ENCODE measurements around the gene COL2A1.

Gene COL2A1

DNA sequence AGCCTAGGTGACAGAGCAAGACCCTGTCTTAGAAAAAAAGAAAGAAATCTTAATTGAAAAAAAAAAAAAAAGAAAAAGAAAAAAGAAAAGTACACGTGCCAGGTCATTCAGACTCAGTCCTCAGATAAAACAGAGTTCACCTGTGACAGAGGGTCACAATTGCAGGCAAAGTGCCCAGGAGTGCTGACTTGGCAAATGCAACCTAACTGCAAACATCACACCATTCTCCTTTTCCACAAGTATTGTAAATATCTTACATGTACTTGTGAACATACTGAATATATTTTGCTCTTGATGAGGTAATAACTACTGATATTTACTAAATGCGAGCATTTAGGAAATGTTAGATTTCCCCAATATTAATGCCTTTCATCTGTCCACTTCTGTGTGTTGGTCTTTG lies 9.0 kb upstream of the COL2A1 start:
- H3K9me3 ChIP-seq = no peaks in the 10 kb centered on the region
- H3K36me3 ChIP-seq (replicated peaks) = no peaks in the 10 kb centered on the region
- no peak for DNase-seq (ENCODE audit: low spot score in 2 of 2)
- peaks cover 2% of the 10 kb centered on the region; the same call in 1 of the 2 replicates for H3K27me3 ChIP-seq (ENCODE audit: low read depth)
- H3K4me1 ChIP-seq = no peaks in the 10 kb centered on the region
- in situ Hi-C loops (cut with MboI; ENCODE audit: low sequenced_read_pairs) = no loop called here
- no peak overlapping the region for H3K4me3 ChIP-seq

DNA sequence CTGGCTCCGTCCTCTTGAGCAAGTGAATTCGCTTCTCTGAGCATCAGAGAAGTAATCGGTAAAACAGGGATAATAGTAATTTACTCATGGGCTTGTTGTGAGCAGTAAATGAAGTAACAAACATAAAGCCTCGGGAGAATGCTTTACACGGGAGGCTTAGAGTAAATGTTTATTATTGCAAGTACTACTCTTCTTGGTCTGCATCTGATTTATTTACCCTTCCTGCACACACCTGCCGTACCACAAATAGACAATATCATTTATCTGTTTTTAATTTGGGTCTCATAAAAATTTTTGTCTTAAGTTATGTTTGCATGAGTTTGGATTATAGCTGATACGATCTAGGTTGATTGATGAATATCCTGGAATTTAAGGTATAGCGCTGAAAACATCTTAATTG lies 7.8 kb upstream of the COL2A1 start:
- in situ Hi-C loops (cut with MboI; ENCODE audit: low sequenced_read_pairs) = no loop called here
- no peak overlapping the region for H3K4me3 ChIP-seq
- H3K4me1 ChIP-seq = no peaks in the 10 kb centered on the region
- H3K27me3 ChIP-seq (ENCODE audit: low read depth) = peaks cover 2% of the 10 kb centered on the region; the same call in 1 of the 2 replicates
- no peak for DNase-seq (ENCODE audit: low spot score in 2 of 2)
- H3K9me3 ChIP-seq = no peaks in the 10 kb centered on the region
- H3K36me3 ChIP-seq (replicated peaks) = no peaks in the 10 kb centered on the region

- no peak for DNase-seq (ENCODE audit: low spot score in 2 of 2)
- H3K9me3 ChIP-seq = no peaks in the 10 kb centered on the region
- no peak overlapping the region for H3K4me3 ChIP-seq
- in situ Hi-C loops (cut with MboI; ENCODE audit: low sequenced_read_pairs) = no loop called here
- no peaks in the 10 kb centered on the region for H3K4me1 ChIP-seq
- no peaks in the 10 kb centered on the region for H3K36me3 ChIP-seq (replicated peaks)
- H3K27me3 ChIP-seq (ENCODE audit: low read depth) = peaks cover 2% of the 10 kb centered on the region; the same call in 1 of the 2 replicates
Observed at GRCh38 chr12:48010366-48010970, 6.2 kb upstream of the COL2A1 start.

DNA sequence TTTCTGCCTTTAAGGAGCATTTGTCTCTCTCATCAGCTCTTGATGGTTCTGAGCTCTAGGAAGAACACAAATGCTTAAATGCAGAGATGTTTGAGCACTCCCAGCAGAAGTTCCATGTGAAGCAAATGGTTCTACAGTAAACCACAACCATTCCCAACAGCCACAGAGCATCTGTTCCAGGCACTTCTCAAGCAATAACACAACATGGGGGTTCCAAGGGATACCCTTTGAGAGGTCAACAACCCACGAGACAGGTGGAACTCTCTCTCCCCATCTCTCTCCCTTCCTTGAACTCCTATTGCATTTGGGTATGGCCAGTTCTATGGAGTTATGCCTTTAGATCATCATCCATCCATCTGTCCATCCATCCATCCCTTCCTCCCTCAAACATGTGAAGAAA lies 5.2 kb upstream of the COL2A1 start:
- H3K4me3 ChIP-seq = no peak overlapping the region
- in situ Hi-C loops (cut with MboI; ENCODE audit: low sequenced_read_pairs) = no loop called here
- peaks cover 2% of the 10 kb centered on the region; the same call in 1 of the 2 replicates for H3K27me3 ChIP-seq (ENCODE audit: low read depth)
- H3K9me3 ChIP-seq = no peaks in the 10 kb centered on the region
- H3K4me1 ChIP-seq = peaks cover 7% of the 10 kb centered on the region
- DNase-seq (ENCODE audit: low spot score in 2 of 2) = no peak
- no peaks in the 10 kb centered on the region for H3K36me3 ChIP-seq (replicated peaks)

DNA sequence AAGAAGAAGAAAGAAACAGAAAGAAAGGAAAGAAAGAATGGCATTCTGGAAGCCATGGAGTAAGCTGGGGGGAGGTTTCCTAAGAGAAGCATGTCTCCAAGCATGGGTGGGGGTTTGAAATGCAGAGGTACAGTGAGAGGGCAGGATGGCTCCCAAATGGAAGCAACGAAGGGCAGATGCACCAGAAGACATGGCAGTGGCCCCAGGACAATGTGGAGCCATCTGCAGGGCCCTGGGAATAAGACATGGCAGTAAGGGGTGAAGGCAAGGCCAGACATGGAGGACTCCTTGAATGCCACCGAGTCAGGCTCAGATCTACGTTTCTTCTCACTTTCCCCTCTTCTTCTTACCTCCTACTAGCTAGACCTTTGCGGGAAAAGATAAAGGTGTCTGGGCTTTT lies 4.7 kb upstream of the COL2A1 start:
- no peak for DNase-seq (ENCODE audit: low spot score in 2 of 2)
- H3K9me3 ChIP-seq = no peaks in the 10 kb centered on the region
- in situ Hi-C loops (cut with MboI; ENCODE audit: low sequenced_read_pairs) = no loop called here
- peaks cover 2% of the 10 kb centered on the region; the same call in 1 of the 2 replicates for H3K27me3 ChIP-seq (ENCODE audit: low read depth)
- H3K4me3 ChIP-seq = no peak overlapping the region
- H3K36me3 ChIP-seq (replicated peaks) = no peaks in the 10 kb centered on the region
- H3K4me1 ChIP-seq = peaks cover 7% of the 10 kb centered on the region

DNA sequence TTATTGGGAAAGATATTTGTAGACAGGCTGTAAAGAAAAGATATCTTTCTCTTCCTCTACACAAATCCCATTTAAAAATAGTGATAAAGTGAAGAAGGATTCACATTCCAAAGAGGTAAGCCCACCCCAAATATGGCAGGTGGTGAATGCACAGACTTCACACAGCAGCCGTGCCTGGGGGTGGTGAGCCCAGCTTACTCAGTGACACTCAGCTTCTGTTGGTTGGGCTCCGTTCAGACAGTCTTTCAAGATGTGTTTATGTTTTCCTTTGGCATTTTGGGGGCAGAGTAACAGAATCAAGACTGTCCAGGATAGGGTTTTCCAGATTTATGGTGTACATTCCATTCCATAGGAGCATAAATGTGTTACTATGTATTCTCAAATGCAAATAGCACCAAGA lies 4.1 kb upstream of the COL2A1 start:
- no peaks in the 10 kb centered on the region for H3K36me3 ChIP-seq (replicated peaks)
- H3K4me3 ChIP-seq = no peak overlapping the region
- H3K9me3 ChIP-seq = no peaks in the 10 kb centered on the region
- DNase-seq (ENCODE audit: low spot score in 2 of 2) = no peak
- H3K27me3 ChIP-seq (ENCODE audit: low read depth) = peaks cover 2% of the 10 kb centered on the region; the same call in 1 of the 2 replicates
- in situ Hi-C loops (cut with MboI; ENCODE audit: low sequenced_read_pairs) = no loop called here
- H3K4me1 ChIP-seq = peaks cover 7% of the 10 kb centered on the region

- Histone ChIP-seq H3K36me3 (replicated peaks) (no peaks in the 10 kb centered on the region), H3K9me3 (no peaks in the 10 kb centered on the region), H3K4me1 (peaks cover 18% of the 10 kb centered on the region), H3K27me3 (ENCODE audit: low read depth) (no peaks in the 10 kb centered on the region), H3K4me3 (no peak overlapping the region)
- no peak for DNase-seq (ENCODE audit: low spot score in 2 of 2)
- in situ Hi-C loops (cut with MboI; ENCODE audit: low sequenced_read_pairs) = no loop called here
Observed at GRCh38 chr12:48007206-48007605, 2.9 kb upstream of the COL2A1 start.

DNA sequence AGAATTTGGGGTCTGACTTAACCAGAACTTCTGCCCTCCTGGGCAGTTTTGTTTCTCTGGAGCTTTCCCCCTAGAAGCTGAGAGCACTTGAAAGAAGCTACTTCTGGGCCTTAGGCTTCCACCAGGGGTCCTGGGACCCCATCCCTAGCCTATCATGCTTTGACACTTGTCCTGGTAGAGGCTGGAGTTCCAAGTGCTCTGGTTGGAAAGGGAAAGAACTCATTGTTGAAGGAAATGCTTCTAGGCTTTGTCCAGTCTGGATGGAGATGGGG lies 1.4 kb upstream of the COL2A1 start:
- Histone ChIP-seq H3K27me3 (ENCODE audit: low read depth) (no peaks in the 10 kb centered on the region), H3K4me3 (no peak overlapping the region), H3K36me3 (replicated peaks) (no peaks in the 10 kb centered on the region), H3K4me1 (peaks cover 24% of the 10 kb centered on the region), H3K9me3 (no peaks in the 10 kb centered on the region)
- in situ Hi-C loops (cut with MboI; ENCODE audit: low sequenced_read_pairs) = no loop called here
- DNase-seq (ENCODE audit: low spot score in 2 of 2) = no peak

DNA sequence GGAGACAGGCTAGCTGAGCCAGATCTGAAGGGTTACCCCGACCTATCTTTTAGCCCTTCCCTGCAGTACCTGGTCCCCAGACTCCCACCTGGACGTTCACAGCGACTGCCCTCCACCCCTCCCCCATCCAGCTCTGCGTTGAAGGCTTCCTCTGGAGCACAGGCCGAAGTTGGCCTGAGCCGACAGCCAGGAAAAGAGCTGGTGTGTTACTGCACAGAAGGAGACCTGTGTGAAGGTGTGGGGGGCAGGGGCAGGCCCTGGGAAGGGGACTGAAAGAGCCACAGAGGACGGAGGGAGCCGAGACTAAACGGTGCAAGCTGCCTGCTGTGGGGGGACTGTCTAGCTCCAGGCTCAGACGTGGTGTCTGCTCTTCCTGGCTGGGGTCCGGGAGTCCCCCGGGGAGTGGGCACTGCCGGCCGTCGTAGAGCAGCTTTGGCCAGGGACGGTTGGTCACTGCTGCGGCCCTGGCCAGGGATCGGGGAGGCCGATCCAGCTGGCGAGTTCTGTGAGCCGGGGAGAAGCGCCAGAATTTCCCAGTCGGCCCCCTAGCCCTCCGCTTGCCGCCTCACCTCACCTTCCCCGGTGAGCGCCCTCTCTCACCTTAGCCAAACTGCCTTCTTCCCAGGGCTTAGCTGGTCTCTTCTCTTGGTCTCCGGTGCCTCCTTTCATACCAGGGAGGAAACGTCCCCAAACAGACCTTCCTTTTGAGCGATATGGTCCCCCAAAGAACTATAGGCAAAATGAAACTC lies 899 bp upstream of the COL2A1 start:
- in situ Hi-C loops (cut with MboI; ENCODE audit: low sequenced_read_pairs) = no loop called here
- Histone ChIP-seq H3K9me3 (no peaks in the 10 kb centered on the region), H3K4me3 (peak overlapping the region; percentile 63), H3K4me1 (peaks cover 26% of the 10 kb centered on the region), H3K27me3 (ENCODE audit: low read depth) (no peaks in the 10 kb centered on the region), H3K36me3 (replicated peaks) (no peaks in the 10 kb centered on the region)
- DNase-seq (ENCODE audit: low spot score in 2 of 2) = no peak

GRCh38 chr12:48003226-48004052 lies 837 bp downstream of the COL2A1 start:
- Histone ChIP-seq H3K27me3 (ENCODE audit: low read depth) (no peaks in the 10 kb centered on the region), H3K4me3 (peak overlapping the region; percentile 63), H3K4me1 (peaks cover 26% of the 10 kb centered on the region), H3K9me3 (no peaks in the 10 kb centered on the region), H3K36me3 (replicated peaks) (peaks cover 9% of the 10 kb centered on the region; the same call in 1 of the 2 replicates)
- peak; percentile 36 to 66 for DNase-seq (ENCODE audit: low spot score in 2 of 2)
- in situ Hi-C loops (cut with MboI; ENCODE audit: low sequenced_read_pairs) = no loop called here

DNA sequence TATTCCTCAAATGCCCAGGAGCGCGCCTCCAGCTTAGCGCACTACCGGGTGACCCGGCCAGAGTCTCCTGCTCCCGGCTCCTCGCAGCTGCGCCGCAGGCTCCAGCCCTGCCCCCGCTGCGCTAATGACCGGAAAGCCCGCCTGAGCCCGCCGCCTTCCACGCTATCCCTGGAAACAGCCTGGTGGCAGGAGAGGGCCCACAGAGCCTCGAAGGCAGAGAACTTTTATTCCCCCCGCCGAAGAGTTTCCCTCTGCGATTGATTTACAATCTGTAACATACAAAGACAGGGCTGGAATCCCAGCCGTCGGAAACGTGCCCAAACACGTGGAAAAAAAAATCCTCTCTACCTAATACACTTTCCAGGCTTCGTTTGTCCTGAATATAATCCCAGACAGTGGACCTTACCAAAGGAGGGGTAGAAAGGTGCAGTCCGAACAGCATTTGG lies 1.5 kb downstream of the COL2A1 start:
- H3K27me3 ChIP-seq (ENCODE audit: low read depth) = no peaks in the 10 kb centered on the region
- peaks cover 26% of the 10 kb centered on the region for H3K4me1 ChIP-seq
- H3K9me3 ChIP-seq = no peaks in the 10 kb centered on the region
- in situ Hi-C loops (cut with MboI; ENCODE audit: low sequenced_read_pairs) = no loop called here
- peaks cover 9% of the 10 kb centered on the region for H3K36me3 ChIP-seq (replicated peaks)
- peak; percentile 27 to 71 for DNase-seq (ENCODE audit: low spot score in 2 of 2)
- peak overlapping the region; percentile 63 for H3K4me3 ChIP-seq

DNA sequence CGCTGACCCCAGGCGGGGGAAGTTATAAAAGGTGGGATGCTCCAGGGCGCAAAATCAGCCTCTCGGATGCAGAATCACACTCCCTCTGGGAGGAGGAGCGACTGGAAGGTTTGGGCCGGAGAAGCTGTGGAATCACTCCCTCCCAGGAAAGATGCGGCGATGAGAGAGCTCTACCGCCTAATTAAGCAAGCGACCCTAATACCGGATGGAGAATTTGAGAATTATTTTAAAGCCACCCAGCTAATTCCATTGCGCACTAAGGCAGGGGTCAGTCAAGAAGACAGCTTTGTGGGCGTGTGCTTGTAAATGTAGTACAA lies 1.9 kb downstream of the COL2A1 start:
- no peak for DNase-seq (ENCODE audit: low spot score in 2 of 2)
- Histone ChIP-seq H3K4me3 (peak overlapping the region; percentile 63), H3K4me1 (peaks cover 26% of the 10 kb centered on the region), H3K36me3 (replicated peaks) (peaks cover 12% of the 10 kb centered on the region), H3K9me3 (no peaks in the 10 kb centered on the region), H3K27me3 (ENCODE audit: low read depth) (no peaks in the 10 kb centered on the region)
- in situ Hi-C loops (cut with MboI; ENCODE audit: low sequenced_read_pairs) = no loop called here

- no peaks in the 10 kb centered on the region for H3K9me3 ChIP-seq
- peaks cover 18% of the 10 kb centered on the region for H3K36me3 ChIP-seq (replicated peaks)
- in situ Hi-C loops (cut with MboI; ENCODE audit: low sequenced_read_pairs) = no loop called here
- peak overlapping the region; percentile 63 for H3K4me3 ChIP-seq
- peaks cover 26% of the 10 kb centered on the region for H3K4me1 ChIP-seq
- no peaks in the 10 kb centered on the region for H3K27me3 ChIP-seq (ENCODE audit: low read depth)
- DNase-seq (ENCODE audit: low spot score in 2 of 2) = peak; percentile 73 to 85
Observed at GRCh38 chr12:48001505-48002413, 2.5 kb downstream of the COL2A1 start.
